GM21367 (cell line): ENCODE results near the gene DNAH6.

ENCODE experiments used
- ATAC-seq: cut with Tn5 transposase; IDR thresholded peaks from one replicate; pipeline ENCODE4 v1.9.1; 2021; ENCODE audit not compliant: unreplicated experiment

The DNAH6 gene

DNA sequence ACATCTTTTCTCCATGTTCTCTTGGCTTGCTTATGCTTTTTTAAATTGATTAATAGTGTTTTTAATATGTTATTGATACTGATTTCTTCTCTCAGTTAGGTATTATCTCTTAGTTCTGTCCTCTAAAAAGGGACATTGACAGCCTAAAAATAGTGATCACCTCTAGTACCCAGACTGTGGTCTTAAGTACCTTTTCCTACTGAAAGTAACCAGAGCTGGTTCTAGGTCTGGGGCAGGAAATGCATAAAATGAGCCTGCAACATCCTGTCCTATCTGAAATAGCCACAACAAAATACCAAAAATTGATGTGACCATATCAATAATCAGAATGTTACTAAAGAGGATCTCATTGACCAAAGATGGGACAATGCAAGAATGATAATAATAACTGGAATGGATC lies 113.3 kb downstream of the DNAH6 start:
- no peak for ATAC-seq

DNA sequence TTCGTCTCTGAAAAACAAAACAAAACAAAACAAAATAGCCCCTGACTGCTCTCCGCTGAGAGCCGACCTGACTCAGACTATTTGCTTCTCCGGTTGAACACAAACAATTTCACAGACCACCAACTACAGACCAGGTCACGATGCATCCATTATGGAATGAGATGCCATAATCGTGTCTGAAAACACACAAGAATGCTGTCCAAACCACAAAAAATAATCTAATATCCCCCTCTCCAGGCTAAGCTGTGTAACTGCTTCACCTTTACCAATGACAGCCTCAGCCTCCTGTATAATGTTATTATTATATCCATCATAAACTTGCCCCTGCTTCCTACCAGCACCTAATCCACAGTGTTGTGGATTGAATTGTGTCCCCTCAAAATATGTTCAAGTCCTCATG lies 114.7 kb downstream of the DNAH6 start:
- no peak for ATAC-seq

DNA sequence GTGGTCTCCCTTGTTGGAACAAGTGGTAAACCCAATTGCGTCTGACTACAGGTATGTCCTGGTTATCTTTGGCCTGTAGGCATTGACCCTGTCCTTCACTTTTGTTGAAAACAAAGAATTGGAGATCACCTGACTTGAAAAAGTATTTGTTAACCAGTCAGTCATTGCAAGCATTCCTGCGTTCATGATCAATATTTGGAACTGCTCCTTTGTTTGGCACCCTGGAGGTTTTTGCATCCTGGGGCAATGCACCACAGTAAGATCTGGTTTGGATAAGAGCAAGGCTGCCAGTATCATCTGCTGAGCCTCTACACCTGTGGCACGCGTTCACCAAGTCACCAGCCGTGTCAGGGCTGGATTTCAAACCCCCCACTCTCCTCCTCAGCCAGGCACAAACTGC lies 115.7 kb downstream of the DNAH6 start:
- ATAC-seq, result no peak

DNA sequence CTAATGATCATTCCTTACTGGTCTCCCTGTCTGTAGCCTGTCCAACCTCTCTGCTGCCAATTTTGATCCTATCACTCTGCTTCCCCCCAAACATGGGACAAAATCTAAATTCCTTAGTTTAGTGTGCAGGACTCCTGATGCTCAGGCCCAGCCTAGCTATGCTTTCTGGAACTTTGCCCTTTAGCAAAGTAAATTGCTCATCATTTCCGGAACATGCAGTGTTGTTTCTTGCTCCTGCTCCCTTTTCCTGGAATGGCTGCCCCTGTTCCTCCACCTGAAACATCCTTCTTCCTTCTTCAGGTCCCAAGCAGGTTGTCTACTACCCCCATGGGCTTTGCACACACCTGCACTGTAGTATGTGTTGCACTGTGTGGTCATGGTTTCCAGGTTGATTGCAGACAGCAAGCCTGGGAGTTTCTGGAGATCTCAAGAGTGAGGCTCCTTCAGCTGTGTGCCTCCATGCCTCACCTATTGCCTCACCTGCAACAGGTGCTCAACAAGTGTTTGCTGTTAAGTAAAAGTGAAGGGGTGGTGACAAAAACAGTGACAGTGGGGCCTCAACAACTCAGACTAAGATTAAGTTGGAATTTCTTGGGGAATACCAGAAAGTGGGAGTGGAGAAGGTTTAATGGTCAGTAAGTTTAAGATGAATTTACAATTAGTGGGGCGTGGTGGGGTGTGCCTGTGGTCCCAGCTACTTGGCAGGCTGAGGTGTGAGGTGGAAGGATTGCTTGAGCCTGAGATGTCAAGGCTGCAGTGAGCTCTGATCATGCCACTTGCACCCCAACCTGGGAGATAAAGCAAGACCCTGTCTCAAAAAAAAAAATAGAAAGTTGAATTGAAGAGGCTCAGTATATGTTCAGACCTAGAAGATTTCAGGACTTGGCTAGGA lies 120.0 kb downstream of the DNAH6 start:
- no peak for ATAC-seq

DNA sequence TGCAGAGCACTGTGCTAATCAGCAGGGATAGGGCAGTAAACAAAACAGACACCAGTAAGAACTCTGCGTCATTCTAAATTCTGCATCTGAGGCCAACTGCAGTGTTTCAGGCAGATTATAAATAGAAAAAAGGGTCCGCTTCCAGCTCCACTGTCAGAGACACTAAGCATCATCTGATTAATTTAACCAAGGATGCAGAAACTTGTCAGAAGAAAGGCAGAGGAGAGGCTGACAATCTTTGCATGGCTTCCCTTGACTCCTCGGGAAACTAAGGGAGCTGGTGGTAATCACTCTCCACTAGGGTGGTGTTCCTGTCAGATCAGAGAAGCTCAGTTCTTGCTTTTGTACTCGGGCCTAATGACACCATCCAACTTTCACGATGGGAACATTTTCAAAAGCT lies 123.5 kb downstream of the DNAH6 start:
- ATAC-seq, result no peak

DNA sequence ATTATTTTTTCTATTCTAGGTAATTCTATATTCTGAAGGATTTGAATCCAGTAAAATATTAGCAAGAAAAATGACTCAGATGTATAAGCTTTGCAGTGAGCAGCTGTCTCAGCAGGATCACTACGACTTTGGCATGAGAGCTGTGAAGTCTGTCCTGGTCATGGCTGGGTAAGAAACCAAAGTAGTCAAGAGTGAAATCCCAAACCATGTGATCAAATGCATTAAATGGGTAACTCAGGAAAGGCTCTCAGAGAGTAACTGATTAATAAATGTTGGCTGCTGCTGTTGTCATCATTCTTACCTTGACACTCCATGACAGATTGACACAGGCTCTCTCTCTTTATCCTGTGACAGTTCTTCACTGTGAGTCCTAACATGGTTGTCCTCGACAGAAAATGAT lies 124.1 kb downstream of the DNAH6 start:
- ATAC-seq, result no peak

DNA sequence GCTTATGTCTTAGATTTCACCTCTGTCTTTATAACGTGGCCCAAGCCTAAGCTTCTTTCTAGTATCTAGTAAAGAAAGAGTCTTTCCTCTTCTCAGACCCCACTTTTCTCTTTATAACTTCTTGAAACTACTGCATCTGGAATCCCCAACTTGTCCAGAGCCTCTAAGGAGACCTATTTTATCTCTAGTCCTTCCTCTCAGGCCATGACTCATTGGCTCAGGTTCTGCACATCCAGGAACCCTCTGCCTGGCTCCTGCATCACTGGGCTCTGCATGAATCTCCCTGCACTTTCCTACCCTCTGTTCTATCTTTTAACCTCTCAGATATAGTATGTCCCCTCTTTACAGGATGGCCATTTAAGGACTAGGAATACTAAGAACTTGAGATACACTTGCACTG lies 124.7 kb downstream of the DNAH6 start:
- no peak for ATAC-seq

DNA sequence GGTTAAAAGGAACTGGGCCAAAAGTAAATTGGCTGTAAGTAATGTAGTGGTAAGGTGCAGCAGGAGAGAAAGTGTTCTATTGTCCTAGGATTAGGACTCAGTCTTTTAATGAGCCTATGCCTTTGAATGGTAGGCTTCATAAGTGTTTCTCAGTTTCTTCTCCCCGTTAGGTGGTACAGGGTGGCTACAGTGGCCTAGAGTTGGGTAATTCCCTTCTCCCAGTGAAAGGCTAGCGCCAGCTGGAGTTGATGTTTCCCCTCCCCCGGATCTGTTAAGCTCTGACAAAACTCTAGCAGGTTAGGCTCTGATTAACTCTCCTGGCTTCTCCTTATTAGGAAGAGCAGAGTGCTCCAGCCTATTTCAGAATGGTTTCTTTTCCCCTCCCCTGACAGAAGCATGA lies 127.7 kb downstream of the DNAH6 start:
- ATAC-seq, result no peak

DNA sequence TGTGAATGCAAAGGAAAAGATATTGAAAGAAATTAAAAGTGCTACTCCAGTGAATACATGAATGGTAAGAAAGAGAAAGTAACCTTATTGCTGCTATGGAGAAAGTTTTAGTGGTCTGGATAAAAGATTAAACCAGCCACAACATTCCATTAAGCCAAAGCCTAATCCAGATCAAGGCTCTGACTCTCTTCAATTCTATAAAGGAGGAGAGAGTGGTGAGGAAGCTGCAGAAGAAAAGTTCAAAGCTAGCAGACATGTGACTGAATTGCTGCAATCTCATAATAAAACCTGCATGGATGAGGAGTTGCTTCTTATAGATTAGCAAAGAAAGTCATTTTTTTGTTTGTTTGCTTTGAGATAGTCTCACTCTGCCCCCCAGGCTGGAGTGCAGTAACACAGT lies 130.2 kb downstream of the DNAH6 start:
- no peak for ATAC-seq

DNA sequence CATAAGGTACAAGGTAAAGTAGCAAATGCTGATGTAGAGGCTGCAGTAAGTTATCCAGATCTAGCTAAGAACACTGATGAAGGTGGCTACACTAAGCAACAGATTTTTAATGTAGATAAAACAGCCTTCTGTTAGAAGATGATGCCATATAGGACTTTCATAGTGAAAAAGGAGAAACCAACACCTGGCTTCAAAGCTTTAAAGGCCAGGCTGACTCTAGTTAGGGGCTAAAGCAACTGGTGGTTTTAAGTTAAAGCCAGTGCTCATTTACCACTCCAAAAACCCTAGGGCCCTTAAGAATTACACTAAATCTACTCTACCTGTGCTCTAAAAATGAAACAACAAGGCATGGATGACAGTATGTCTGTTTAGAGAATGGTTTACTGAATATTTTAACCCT lies 131.0 kb downstream of the DNAH6 start:
- no peak for ATAC-seq

DNA sequence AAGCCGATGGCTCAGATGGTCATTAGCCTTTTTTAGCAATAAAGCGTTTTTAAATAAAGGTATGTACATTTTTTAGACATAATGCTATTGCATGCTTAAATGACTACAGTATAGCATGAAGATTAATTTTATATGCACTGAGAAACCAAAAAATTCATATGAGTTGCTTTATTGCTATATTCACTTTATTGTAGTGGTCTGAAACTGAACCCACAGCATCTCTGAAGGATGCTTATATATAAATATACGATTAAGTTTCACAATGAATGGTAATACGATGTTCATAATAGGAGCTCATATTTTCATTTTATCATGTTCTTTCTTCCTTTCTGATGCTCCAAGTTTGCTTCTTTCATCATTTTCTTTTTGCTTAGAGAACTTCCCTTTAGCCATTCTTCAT lies 132.8 kb downstream of the DNAH6 start:
- ATAC-seq, result no peak

DNA sequence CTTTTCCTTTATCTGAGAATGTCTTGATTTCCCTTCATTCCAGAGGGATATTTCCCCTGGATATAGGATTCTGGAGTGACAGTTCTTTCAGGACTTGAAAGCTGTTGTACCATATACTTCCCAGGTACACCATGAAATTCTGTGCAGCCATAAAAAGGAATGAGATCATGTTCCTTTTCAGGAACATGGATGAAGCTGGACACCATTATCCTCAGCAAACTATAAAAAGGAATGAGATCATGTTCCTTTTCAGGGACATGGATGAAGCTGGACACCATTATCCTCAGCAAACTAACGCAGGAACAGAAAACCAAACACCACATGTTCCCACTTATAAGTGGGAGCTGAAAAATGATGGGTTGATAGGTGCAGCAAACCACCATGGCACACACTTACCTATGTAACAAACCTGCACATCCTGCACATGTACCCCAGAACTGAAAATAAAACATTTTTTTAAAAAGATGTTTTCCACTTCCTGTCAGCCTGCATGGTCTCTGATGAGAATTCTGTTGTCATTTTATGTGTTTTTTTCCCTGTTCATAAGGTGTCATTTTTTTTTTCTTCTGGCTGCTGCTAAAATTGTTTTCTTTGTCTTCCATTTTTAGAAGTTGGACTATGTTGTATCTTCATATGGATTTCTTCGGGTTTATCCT lies 133.3 kb downstream of the DNAH6 start:
- ATAC-seq, result no peak

DNA sequence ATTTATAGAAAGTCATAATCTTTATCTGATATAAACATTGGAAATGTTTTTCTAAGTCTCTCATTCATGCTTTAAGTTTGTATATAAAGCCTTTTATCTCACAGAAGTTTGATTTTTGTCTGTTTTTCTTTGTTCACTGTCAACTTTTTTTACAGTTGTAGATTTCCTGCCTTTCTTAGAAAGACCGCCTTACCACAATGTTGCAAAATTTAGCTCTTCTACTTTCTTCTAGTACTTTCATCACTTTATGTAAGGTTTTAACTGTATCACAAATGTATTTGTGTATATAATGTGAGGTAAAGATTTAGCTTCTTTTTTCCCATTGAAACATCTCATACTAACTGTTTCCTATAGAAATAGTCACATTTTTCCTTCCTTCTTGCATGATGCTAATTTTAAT lies 136.1 kb downstream of the DNAH6 start:
- no peak for ATAC-seq

DNA sequence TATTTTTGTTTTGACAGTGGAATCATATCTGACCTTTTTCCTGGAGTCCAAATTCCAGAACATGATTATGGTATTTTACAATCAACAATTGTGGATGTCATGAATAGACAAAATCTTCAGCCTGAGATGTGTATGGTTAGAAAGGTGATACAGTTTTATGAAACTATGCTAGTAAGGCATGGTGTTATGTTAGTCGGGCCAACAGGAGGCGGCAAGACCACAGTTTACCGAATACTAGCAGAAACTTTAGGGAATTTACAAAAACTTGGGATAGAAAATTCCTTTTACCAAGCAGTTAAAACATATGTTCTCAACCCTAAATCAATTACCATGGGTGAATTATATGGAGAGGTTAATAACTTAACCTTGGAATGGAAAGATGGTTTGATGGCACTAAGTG lies 137.0 kb downstream of the DNAH6 start:
- no peak for ATAC-seq

DNA sequence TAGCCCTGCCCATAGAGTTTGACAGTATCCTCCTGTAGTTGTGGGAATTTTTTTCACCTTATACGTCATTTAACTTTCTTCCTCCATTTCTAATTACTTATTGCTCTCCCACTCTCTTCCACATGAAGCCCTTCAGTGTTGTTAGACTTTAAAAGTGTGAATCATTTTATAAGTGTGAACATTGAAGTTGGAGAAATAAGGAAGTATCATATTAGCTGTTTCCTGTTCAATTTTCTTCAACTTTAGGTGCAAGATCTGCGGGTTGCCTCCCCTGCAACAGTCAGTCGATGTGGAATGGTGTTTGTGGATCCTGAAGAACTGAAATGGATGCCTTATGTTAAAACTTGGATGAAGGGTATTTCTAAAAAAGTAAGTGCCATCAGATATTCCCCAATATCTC lies 138.1 kb downstream of the DNAH6 start:
- no peak for ATAC-seq

DNA sequence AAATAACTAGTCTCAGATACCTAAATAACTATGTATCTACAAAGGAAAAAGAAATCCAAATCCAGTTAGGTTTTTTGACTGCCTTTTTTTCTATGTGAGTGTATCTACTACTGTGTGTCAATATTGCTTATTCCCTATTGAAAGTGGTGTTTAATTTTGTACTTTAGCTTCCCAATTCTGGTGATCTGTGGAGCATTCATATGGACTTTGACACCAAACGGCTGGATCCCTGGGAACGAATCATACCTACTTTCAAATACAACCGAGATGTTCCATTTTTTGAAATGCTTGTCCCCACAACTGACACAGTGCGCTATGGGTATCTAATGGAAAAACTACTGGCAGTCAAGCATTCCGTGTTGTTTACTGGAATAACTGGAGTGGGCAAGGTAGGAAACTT lies 152.8 kb downstream of the DNAH6 start:
- no peak for ATAC-seq

DNA sequence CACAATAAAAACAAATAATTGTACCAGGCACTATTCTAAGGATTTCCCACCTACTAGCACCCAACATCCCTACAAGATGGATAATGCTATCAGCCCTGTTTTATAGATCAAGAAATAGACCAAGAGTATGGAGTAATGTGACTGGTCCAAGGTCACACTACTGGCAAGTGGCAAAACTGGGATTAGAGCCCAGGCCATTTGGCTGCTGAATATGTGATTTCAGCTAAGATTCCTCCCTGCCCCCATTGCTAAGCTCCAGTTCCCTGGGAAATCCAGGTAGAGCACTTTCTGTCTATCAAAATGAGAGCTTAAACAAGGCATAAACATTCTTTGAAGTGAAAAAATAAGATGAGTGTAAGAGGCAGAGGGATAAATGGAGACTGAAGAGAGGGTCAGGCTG lies 157.8 kb downstream of the DNAH6 start:
- ATAC-seq, result no peak

DNA sequence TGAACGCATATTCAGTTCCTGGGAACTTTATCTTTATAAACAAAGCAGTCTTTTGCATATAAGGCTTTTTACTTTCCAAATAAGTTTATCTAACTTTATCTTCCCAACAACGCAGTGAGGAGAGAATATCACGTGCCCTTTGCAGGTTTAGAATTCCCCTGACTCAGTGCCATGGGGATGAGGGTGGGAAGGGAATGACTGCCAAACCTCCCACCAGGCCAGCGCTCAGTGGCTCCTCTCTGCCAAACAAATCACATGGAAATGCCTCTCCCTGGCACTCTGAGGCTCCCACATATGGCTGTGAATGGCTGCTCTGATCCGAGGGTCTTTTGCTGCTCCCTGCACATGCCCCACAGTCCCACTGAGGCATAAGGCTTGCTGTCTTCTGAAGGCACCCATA lies 158.3 kb downstream of the DNAH6 start:
- no peak for ATAC-seq

DNA sequence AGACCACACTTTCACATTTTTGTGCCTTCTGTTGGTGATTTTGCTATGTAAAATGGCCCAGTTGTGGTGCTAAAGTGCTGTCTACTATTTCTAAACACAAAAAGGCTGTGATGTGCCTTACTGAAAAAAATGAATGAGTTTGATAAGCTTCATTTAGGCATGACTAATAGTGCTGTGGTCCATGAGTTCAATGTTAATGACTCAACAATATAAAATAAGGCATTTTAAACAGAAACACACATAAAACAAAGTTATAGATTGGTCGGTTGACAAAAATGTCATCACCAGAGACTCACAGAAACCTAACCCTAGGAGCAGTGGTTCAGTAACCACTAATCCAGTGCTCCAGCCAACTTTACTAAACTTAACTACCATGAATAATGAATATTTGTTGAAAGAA lies 160.0 kb downstream of the DNAH6 start:
- ATAC-seq, result no peak

DNA sequence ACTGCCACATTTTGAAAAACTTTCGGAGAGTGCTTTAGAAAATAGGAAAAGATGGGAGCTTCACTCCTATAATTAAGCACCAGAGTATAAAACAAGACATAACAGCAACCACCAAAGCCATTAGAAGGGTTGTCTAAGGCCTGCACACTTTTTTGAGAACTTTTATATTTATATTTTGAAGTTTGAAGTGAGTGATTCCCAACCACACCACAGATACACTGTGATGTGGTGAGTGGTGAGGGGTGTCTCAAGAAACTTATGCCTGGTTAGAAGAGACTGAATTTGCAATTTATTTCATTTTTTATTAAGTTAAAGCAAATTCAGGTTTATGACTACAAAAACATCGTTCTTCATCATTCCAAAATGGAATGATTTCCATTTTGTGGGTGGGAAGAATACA lies 161.9 kb downstream of the DNAH6 start:
- ATAC-seq, result no peak

DNA sequence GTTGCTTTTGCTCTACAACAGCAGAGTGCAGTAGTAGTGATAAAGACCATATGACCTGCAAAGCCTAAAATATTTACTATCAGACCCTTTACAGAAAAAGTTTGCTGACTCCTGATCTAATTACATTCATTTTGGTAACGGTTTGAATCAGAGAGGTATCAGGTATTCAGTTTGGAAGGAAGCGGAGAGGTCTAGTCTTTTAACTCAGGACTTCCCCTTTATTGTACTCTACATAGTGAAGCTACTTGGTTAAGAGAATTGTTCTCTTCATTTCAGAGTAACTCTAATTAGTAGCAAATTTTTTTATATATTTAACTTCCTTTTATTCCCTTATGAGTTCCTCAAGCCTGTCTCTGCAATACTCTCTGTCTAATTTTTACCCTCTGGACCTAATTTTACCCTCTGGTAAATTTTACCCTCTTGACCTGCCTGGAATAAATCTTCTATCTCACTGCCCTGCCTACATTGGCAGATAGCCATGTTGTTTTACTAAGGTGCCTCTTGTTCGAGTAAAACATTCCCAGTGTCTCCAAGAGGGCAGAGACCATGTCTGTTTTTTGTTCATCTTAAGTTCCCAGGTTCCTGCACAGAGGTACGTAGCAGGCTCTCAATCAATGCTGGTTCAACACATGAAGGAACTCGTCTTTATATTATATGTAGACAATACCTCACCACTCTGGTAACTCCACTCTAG lies 170.6 kb downstream of the DNAH6 start:
- ATAC-seq, result no peak

DNA sequence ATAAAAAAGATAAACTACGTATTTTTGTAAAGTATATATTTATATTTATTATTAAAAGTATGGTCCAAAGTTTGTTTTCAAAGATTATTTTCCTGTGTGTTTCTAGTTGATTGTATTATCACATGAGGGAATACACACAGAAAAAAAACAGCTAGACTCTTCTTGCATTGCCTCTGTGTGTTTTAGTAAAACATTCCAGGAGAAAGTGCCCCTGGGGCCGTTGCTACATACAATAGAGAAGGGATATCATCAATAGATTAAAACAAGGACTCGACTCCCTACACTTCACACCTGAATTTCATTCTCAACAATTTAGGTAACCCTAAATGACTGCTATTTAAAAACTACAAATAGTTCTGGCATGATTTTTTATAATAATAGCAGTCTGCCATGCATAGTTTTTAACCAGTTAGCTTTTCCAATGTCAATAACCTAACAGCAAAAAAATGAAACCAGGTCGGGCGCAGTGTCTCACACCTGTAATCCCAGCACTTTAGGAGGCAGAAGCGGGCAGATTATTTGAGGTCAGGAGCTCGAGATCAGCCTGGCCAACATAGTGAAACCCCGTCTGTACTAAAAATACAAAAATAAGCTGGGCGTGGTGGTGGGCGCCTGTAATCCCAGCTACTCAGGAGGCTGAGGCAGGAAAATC lies 171.3 kb downstream of the DNAH6 start:
- ATAC-seq, result no peak
